GM18868 (cell line): Measurements from ENCODE around the gene DUOXA1.
"Not testable (repeated sequence)": the region's sequence is repeated elsewhere in the genome, so short reads cannot be mapped to it uniquely, and the experiment has no call there.

Source experiments
- ATAC-seq: cut with Tn5 transposase; IDR thresholded peaks from one replicate; pipeline ENCODE4 v1.9.1; 2021; ENCODE audit warnings: mild to moderate bottlenecking, moderate library complexity; ENCODE audit not compliant: unreplicated experiment

Gene DUOXA1

GRCh38 chr15:45151998-45152828 is 22.5 kb upstream of the DUOXA1 start:
- ATAC-seq = no peak

GRCh38 chr15:45150997-45151396 is 21.3 kb upstream of the DUOXA1 start:
- ATAC-seq = no peak

DNA sequence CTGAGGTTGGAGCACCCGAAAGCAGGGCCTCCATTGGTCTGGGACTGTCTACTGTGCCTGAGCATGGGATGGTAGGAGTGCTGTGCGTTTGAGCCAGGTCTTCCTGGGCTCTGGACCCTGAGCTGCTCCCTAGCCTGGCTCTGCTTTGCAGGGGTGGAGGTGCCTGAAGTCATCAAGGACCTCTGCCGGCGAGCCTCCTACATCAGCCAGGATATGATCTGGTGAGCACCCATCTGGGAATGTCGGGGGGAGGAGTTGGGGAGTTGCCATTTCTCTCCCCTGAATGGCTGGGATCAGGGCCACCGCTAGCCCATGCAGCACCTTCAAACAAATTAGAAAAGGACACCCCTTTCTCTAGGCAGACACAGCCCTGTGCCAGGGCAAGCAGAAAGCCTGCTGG is 20.8 kb upstream of the DUOXA1 start:
- ATAC-seq = no peak

DNA sequence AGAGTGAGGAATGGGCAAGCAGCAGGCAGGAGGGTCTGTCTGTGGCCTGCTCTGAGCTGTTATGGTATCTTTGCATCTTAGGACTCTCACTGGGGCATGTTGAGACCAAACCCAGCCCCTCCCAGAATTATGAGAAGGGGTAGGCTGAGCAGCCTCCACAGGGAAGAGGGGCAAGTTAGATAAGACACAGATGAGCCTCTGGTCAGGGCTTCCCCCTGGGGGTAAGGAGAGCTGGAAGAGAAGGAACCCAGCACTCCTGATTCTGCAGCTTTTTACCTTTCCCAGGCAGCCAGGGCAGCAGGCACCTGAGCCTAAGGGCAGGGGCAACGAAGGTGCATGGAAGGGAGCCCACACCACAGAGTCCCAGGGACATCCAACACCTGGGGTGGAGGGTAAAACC is 19.4 kb upstream of the DUOXA1 start:
- ATAC-seq = no peak

DNA sequence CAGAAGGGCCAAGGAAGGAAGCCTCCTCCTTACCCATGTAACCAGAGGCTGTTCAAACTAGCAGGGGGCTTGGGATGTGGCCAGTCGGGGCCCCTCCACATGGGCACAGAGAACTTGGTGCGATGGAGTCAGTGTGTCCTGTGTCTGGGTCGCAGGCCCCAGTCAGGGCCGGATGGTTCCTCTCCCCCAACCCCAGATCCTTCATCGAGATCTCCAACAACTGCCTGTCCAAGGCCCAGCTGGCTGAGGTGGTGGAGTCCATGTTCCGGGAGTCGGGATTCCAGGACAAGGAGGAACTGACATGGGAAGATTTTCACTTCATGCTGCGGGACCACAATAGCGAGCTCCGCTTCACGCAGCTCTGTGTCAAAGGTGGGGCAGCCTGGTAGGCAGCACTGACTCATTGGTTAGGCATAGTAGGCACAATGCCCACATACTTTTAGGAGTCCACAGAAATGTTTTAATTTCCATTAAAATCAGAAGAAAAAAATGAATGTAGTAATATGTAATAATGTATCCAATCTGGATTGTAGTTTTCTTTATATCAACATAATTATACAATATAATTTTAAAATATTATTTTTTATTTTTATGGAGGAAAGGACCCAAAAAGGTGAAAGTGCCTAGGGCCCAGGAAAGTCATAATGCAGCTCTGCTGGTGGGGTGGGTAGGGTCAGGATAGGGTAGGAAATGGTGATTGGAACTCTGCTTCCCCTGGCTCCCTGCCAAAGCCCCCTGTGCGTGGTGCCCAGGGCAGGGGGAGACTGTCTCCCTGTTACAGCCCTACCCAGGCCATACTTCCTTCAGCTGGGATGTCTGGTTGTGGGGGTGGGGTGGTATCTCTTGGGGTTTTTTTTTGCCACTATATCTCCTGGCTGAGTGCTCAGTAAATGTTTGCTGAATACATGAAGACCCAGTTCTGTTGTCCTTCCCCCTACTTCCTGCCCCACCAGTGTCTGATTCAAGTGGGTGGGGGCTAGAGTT is 18.7 kb upstream of the DUOXA1 start:
- ATAC-seq = no peak

GRCh38 chr15:45147606-45148005 is 17.9 kb upstream of the DUOXA1 start:
- ATAC-seq = no peak

DNA sequence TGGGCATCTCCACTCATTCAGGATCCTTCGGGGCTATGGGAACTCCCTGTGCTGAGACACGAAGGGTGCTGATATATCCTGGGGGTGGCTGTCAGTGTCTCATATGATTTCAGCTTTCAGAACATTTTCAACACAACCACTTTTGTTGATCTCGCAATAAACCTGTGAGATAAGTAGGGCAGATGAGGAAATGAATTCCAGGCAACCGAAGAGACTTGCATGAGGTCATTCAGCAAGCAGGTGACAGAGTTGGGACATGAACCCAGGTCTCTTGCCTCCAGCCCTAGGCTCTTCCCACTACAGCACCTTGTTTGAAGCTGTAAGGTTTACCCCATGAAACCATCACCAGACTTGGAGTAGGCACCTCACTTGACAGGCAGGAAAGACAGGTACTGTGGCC is 16.7 kb upstream of the DUOXA1 start:
- ATAC-seq = no peak

DNA sequence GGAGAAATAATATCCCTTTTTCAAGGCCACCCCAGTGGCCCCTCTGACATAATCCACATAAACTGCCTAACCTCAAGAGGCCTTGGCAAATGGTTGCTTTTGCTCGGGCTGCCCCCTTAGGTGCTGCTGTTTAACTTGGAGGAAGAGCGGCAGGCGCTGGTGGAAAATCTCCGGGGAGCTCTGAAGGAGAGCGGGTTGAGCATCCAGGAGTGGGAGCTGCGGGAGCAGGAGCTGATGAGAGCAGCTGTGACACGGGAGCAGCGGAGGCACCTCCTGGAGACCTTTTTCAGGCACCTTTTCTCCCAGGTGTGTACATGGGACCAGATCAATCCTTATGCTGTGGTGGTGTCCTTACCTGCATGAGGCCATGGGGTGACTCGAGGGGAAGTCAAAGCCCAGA is 15.1 kb upstream of the DUOXA1 start:
- ATAC-seq = no peak

- ATAC-seq = no peak
Measured at GRCh38 chr15:45143946-45144345, 14.3 kb upstream of the DUOXA1 start.

DNA sequence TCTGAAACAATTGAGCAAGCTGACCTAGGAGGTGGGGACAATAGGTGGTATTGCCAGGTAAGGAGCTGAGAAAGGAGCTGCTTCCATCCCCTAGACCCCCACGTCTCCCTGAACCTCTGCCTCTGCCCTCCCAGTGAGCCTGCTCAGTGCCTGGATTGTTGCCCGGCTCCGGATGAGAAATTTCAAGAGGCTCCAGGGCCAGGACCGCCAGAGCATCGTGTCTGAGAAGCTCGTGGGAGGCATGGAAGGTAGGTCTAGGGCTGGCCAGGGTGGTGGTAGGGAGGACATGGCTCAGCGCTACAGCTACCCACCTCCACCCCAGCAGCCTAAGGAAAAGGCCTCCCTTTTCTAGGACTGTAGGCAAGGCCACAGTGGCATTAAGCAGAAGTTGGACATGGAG is 13.4 kb upstream of the DUOXA1 start:
- ATAC-seq = no peak

DNA sequence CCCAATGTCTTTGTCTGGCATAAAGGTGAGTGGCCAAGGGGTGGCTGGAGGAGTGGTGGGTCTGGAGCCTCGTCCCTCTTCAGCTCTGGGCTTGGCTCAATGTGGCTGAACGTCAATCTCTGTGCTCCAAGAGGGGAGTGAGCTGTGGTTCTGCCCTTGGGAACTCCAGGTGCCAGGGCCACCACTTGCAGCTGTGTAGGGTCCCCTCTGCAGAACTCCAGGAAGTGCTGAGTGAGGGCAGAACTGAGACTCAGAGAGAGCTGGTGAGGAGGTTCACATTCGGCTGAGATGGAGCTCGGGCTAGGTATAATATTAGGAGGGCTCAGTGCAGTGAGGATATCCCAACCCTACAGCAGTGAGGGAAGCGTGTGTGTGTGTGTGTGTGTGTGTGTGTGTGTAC is 11.7 kb upstream of the DUOXA1 start:
- ATAC-seq = no peak

DNA sequence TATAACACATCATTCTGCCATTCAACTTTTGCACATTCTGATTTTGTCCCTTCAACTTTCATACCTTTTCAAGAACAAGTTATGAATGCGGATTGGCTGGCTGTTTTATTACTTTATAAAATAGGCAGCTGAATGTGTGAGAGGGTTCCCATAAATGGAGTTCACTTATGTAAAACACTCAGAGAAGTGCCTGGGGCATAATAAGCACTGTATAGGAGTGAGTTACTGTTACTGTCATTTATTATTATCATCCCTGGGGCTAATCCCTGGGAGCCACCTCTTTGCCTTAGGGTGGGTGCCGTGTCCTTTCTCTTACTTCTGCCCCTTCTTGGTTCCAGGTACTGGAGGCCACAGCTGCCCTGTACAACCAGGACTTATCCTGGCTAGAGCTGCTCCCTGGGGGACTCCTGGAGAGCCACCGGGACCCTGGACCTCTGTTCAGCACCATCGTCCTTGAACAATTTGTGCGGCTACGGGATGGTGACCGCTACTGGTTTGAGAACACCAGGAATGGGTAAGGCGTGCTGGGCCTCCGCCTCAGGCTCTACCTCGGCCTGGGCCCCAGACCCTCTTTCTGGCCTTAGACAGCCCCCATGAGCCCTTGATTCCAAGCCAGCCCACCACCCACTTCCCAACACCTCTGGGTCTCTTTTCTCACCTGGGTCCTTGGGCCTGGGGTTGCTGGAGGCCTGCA is 11.0 kb upstream of the DUOXA1 start:
- ATAC-seq = no peak

GRCh38 chr15:45139770-45140169 is 10.1 kb upstream of the DUOXA1 start:
- no peak for ATAC-seq

GRCh38 chr15:45138814-45139765 is 9.4 kb upstream of the DUOXA1 start:
- no peak for ATAC-seq

GRCh38 chr15:45137703-45138102 is 8.0 kb upstream of the DUOXA1 start:
- ATAC-seq = no peak

- ATAC-seq = no peak
Measured at GRCh38 chr15:45136378-45136764, 6.7 kb upstream of the DUOXA1 start.

- ATAC-seq = not testable (repeated sequence)
Measured at GRCh38 chr15:45135705-45136377, 6.2 kb upstream of the DUOXA1 start.

GRCh38 chr15:45134682-45135604 is 5.3 kb upstream of the DUOXA1 start:
- ATAC-seq = peak; percentile 54

GRCh38 chr15:45134046-45134445 is 4.4 kb upstream of the DUOXA1 start:
- ATAC-seq = no peak
